K562 (cell line): Measurements from ENCODE around the gene OR6K6. TPM values are rescaled to one million over a fixed set of nuclear protein-coding genes. Genes with fewer than 3 reads are reported as not detected.
A peak's percentile ranks its signal among the peaks of the same experiment; 100 is the strongest.

ENCODE experiments used
- CHD7 ChIP-seq: fragments of 200-600 bp; sonication (generic); IDR thresholded peaks from one replicate; pipeline ENCODE4 v1.6.1; 2012; ENCODE audit warnings: mild to moderate bottlenecking, low read depth, low read length, inconsistent platforms
- CREB3L1 ChIP-seq: fragments of 450-650 bp; IDR thresholded peaks from 2 replicates; pipeline ENCODE4 v1.6.1; 2014; ENCODE audit warnings: low read depth, mild to moderate bottlenecking, moderate library complexity, borderline replicate concordance
- MAX ChIP-seq: sonication (generic); formaldehyde crosslinking; IDR thresholded peaks from 2 replicates; pipeline ENCODE4 v1.9.0; 2022; ENCODE audit warnings: mild to moderate bottlenecking, missing genetic modification reagents
- MIER1 ChIP-seq: fragments of 450-650 bp; IDR thresholded peaks from 2 replicates; pipeline ENCODE4 v1.6.1; 2016; ENCODE audit warnings: antibody characterized with exemption, mild to moderate bottlenecking, low read depth
- SUPT5H ChIP-seq: fragments of 450-650 bp; IDR thresholded peaks from 2 replicates; pipeline ENCODE4 v1.6.1; 2016
- TAL1 ChIP-seq: fragments of 450-650 bp; IDR thresholded peaks from 2 replicates; pipeline ENCODE4 v1.6.1; 2016; ENCODE audit warnings: mild to moderate bottlenecking
- TEAD4 ChIP-seq, 2 experiments: sonication (generic) in 1 of 2; formaldehyde crosslinking in 1 of 2; IDR thresholded peaks; 2 replicates each; pipeline versions ENCODE4 v1.6.1 to v1.8.0; 2012 to 2022; ENCODE audit warnings: borderline replicate concordance in 1 of 2, inconsistent platforms in 1 of 2, low read length in 1 of 2, mild to moderate bottlenecking in 1 of 2, missing genetic modification reagents in 1 of 2
- ZBTB11 ChIP-seq, 3 experiments: fragments of 200-800 bp in 1 of 3; fragments of 250-450 bp in 1 of 3; fragments of 450-650 bp in 1 of 3; sonication (Bioruptor Pico) in 1 of 3; sonication (Bioruptor generic) in 1 of 3; formaldehyde crosslinking in 1 of 3; IDR thresholded peaks; 2 replicates each; pipeline versions ENCODE4 v1.6.1 to v1.8.0; 2016 to 2022; ENCODE audit warnings: mild to moderate bottlenecking in 2 of 3, missing genetic modification characterization in 2 of 3, missing compliant biosample characterization in 1 of 3, moderate library complexity in 1 of 3
- ZNF24 ChIP-seq: fragments of 450-650 bp; IDR thresholded peaks from 2 replicates; pipeline ENCODE4 v1.6.1; 2016
- ZNF778 ChIP-seq: fragments of 450-650 bp; formaldehyde crosslinking; IDR thresholded peaks from 2 replicates; pipeline ENCODE4 v1.4.0; 2020; ENCODE audit warnings: mild to moderate bottlenecking, moderate library complexity
- polyA plus RNA-seq, 8 experiments: library from polyadenylated mRNA; depleted of rRNA in 4 of 8; stranded (reverse) in 5 of 8; unstranded in 3 of 8; fragments of >200 nt; fragmentation: Nextera tagmentation in 2 of 8; fragmentation: Illumina TruSeq in 1 of 8; extraction: Ambion mirVana in 2 of 8; extraction: Trizol in 1 of 8; gene quantifications; 2 replicates each; pipeline versions ENCODE4 v1.2.1 to v1.2.3, GENCODE V29; 2011 to 2014; ENCODE audit warnings: inconsistent platforms in 1 of 8, missing spikeins in 1 of 8
- total RNA-seq, 7 experiments: library from RNA; depleted of rRNA in 6 of 7; stranded (reverse); fragments of >200 nt in 6 of 7; fragmentation: Illumina TruSeq in 2 of 7; extraction: Trizol in 2 of 7; gene quantifications; 2 replicates each; pipeline versions ENCODE4 v1.2.1 to v1.2.3, GENCODE V29; 2011 to 2021; ENCODE audit warnings: low replicate concordance in 1 of 7

The OR6K6 gene
- total and polyA plus RNA-seq, 9 of the 15 experiments (the other 6 are each of a cell fraction or from before 2014, with no cell fraction given): not detected

- peak in 1 of 3 experiments; percentile 60; a peak in 1 of 6 replicates for TF ChIP-seq ZBTB11 (CRISPR knock-in tag; IDR thresholded peaks at IDR 0.05)
- peak; percentile 33; the same call in 1 of the 2 replicates for TF ChIP-seq TAL1
- TF ChIP-seq SUPT5H: no peak
- TF ChIP-seq MIER1: no peak
- TF ChIP-seq MAX (CRISPR knock-in tag): no peak
- TF ChIP-seq ZNF24: no peak
- TF ChIP-seq ZNF778 (CRISPR knock-in tag): no peak
- peak; percentile 44; the same call in 1 of the 2 replicates for TF ChIP-seq TEAD4 (IDR thresholded peaks at IDR 0.05; ENCODE audit: low read length)
- no peak for TF ChIP-seq TEAD4 (CRISPR knock-in tag; IDR thresholded peaks at IDR 0.05; ENCODE audit: borderline replicate concordance)
- 0 out of 2 replicates have a peak, but pooled peaks have one; percentile 22 for TF ChIP-seq CREB3L1
- TF ChIP-seq CHD7: no peak
Observed at GRCh38 chr1:158799689-158800088, 45.2 kb downstream of the OR6K6 start (continued).
